ENCODE measurements around the gene DGKB.
"Not testable (repeated sequence)": the region's sequence is repeated elsewhere in the genome, so short reads cannot be mapped to it uniquely, and the experiment has no call there.

DGKB gene

GRCh38 chr7:14289957-14290356 lies 612.6 kb downstream of the DGKB start:
- DNase-seq (ENCODE audit: low spot score): no peak

DNA sequence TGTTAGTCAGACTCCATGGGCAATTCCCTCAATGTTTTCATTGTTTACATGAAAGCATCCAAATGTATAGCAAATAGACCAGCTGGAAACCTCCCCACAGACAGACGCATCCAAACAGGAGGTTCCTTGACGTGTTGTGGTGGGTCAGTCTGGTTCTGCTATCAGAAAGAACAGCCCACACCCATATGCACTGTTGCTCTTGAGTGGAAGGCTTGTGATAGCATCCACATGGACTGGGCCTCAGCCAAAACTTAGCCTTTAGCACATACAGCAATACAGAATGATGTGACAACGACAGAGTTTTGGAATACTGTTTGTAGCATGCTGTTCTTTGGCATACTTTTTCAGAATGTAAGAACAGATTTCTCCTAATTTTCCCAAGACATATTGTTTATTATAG lies 613.9 kb downstream of the DGKB start:
- no peak for DNase-seq (ENCODE audit: low spot score)

DNA sequence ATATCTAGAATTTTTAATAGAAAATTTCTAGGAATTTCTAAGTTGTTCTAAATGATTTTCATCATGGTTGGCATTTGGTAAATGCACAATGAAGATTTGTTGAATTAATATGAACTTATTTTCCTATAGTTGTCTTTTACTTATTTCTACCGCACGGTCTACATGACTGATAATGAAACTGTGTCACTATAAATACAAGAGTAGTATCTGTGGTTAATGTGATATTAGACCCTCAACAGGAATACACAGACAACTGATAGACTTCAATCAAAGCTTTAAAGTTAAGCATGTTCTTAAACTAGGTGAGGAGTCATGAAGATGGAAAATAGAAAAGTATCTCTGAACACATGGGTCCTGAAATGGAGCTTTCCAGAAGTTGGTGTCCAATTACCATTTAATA lies 615.2 kb downstream of the DGKB start:
- no peak for DNase-seq (ENCODE audit: low spot score)

GRCh38 chr7:14286036-14286435 lies 616.5 kb downstream of the DGKB start:
- DNase-seq (ENCODE audit: low spot score): no peak

DNA sequence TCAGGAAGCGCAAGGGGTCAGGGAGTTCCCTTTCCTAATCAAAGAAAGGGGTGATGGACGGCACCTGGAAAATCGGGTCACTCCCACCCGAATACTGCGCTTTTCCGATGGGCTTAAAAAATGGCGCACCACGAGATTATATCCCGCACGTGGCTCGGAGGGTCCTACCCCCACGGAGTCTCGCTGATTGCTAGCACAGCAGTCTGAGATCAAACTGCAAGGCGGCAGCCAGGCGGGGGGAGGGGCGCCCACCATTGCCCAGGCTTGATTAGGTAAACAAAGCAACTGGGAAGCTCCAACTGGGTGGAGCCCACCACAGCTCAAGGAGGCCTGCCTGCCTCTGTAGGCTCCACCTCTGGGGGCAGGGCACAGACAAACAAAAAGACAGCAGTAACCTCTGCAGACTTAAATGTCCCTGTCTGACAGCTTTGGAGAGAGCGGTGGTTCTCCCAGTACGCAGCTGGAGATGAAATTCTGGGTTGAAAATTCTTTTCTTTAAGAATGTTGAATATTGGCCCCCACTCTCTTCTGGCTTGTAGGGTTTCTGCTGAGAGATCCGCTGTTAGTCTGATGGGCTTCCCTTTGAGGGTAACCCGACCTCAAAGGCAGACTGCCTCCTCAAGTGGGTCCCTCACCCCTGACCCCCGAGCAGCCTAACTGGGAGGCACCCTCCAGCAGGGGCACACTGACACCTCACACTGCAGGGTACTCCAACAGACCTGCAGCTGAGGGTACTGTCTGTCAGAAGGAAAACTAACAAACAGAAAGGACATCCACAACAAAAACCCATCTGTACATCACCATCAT lies 623.3 kb downstream of the DGKB start:
- not testable (repeated sequence) for DNase-seq (ENCODE audit: low spot score)

- no peak for DNase-seq (ENCODE audit: low spot score)
Measured at GRCh38 chr7:14275356-14275755, 627.2 kb downstream of the DGKB start.

DNA sequence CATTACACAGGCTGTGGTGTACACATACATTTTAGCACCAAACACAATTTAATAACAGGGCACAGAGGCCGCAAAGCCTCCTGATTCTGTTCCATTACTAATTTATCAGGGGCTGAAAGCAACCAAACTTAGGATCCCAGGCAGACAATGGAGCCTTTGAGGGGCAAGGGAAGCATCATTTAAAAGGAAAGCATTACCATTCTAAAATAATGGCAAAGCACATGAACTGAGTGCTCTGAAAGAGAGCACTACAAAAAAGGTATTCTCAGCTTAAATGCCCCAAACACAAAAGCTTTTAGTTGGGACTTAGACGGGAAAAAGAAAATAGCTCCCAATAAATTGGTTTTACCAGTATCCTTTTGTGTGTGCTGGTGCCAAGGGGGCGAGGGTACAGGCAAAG lies 631.1 kb downstream of the DGKB start:
- no peak for DNase-seq (ENCODE audit: low spot score)

DNA sequence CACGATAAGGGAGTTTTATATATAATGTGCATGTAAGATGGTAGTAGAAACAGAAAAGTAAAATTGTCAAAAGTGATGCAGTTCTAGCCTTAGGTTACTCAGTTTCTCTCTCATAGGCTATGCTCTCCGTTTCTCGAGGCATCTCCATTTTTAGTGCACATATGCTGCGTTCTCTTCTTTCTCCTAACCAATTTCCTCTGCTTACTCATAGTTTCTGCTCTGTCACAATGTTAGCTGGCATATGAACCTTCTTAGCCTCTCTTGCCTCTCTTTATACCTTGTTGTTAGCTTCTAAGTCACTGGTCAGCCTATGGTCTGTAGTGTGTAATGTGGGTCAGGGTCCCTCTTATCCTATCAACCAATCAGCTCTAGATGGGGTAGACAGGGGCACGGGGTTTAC lies 632.5 kb downstream of the DGKB start:
- no peak for DNase-seq (ENCODE audit: low spot score)

- no peak for DNase-seq (ENCODE audit: low spot score)
Measured at GRCh38 chr7:14260011-14260410, 642.5 kb downstream of the DGKB start.

- DNase-seq (ENCODE audit: low spot score): no peak
Measured at GRCh38 chr7:14258861-14259260, 643.7 kb downstream of the DGKB start.

- DNase-seq (ENCODE audit: low spot score): no peak
Measured at GRCh38 chr7:14258441-14258840, 644.1 kb downstream of the DGKB start.

- DNase-seq (ENCODE audit: low spot score): no peak
Measured at GRCh38 chr7:14252458-14252857, 650.1 kb downstream of the DGKB start.

GRCh38 chr7:14242175-14242574 lies 660.4 kb downstream of the DGKB start:
- no peak for DNase-seq (ENCODE audit: low spot score)

DNA sequence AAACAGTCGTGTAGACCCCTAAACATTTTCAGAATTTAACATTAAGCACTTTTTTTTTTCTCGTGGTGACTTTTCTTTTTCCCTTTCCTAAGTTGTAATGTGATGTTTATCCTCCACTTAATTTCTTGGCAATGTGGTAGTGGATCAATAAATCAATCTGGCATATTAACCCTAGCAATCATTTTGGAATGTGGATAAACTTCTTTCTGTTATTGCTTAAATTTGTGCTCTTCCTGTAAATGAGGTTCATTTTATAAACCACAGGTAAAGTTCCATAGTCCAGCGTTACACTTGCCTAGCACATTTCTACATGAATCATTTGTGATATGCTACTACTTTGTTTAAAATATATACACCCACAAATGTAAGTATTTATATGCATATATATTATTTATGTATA lies 665.7 kb downstream of the DGKB start:
- DNase-seq (ENCODE audit: low spot score): no peak

- no peak for DNase-seq (ENCODE audit: low spot score)
Measured at GRCh38 chr7:14235056-14235455, 667.5 kb downstream of the DGKB start.

GRCh38 chr7:14233868-14234369 lies 668.6 kb downstream of the DGKB start:
- no peak for DNase-seq (ENCODE audit: low spot score)

GRCh38 chr7:14233076-14233867 lies 669.3 kb downstream of the DGKB start:
- no peak for DNase-seq (ENCODE audit: low spot score)

DNA sequence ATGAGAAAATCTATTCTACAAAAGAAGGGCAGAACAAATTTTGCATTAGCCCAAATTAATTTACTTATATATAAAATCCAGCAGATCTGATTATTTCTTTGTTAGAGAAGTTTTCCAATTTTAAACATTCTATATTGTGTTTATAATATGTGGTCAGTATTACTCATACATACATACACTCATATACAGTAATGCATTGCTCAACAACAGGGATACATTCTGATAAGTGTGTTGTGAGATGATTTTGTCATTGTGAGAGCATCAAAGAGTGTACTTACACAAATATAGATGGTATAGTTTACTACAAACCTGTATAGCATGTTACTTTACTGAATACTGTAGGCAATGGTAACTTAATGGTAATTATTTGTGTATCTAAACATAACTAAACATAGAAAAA lies 673.5 kb downstream of the DGKB start:
- DNase-seq (ENCODE audit: low spot score): no peak

DNA sequence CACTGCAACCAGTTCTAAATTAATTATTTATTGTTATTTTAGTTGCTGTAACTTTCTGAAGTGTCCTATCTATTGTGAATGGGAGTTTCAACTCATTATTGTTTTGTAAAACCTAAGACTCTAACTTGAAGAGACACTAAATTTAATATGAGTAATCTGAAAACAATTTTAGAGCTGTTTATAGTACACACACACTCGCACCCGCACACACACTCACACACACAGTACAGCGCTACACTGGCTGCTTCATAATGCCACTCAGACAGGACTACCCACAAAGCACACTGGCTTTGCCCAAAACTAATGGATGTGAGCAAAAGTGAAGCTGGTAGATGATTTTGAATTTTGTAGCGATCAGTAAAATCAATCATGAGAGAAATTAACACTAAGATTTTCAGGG lies 674.2 kb downstream of the DGKB start:
- no peak for DNase-seq (ENCODE audit: low spot score)

DNA sequence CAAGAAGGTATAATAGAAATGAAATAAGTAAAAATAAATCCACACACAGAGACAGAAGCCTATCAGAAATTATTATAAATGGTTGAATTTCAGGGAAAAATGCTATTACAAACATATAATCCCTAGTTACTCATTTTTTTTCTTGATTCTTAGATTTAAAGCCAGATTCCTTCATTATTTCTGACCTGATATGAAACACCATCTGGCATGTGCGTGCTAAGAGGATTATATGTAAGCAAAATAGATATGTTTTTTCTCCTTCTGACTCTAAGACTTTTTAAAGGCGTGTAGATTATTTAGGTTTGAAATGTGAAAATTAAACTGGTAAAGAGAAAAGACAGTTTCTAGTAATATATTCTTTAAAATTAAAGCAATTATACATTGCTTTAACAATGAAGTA lies 676.4 kb downstream of the DGKB start:
- no peak for DNase-seq (ENCODE audit: low spot score)

GRCh38 chr7:14219125-14219524 lies 683.4 kb downstream of the DGKB start:
- no peak for DNase-seq (ENCODE audit: low spot score)

DNA sequence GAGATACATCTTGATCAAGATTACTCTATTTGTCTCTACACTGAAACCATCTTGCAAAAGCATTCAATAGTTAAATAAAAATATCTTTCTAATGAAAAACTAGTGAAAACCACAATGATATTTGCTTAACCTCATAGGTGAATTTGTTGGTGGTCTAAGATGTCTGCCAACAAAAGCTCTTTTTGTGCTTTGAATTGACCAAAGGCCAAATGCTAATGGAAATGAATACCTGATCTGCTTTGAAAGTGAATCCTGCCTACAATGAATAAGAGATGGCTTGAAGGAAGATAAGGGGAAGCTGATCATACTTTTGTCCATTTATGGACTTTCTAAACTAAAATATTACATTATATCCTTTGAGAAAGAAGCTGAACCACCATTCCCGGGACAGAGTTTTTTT lies 684.2 kb downstream of the DGKB start:
- DNase-seq (ENCODE audit: low spot score): no peak

DNA sequence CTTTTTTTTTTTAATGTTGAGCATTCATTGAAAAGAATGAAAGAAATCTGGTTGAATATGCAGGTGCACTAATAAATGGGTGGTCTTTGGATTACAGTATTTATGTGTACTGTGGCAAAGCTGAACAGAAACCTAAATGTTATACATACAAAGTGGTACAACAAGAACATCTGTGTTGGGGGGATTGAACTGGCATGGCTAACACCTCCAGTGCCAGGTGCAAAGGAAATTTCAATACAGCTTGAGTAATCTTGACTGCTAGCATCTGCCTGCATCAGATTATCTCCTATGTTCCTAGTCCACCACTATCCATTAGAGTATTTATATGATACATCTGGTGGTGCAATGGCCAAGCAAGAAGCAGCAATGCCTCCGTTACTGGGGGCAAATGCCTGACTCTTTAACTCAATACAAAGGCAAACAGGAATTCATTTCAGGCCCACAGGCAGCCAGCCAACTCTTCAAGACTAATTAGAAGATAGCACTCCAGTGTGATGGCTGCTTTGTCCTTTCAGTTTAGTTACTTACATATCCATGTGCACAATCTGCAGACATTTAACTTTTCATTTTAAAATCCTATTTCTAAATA lies 692.6 kb downstream of the DGKB start:
- no peak for DNase-seq (ENCODE audit: low spot score)

Data from AG08396 (cell line).